Stimulated activated CD8-positive, alpha-beta memory T cell treated with anti-CD3 and anti-CD28 coated beads, Interleukin-15, amount 100 ng/mL, for 48 hours (primary cell): ENCODE data around the gene CADM1.

Experiments used
- DNase-seq, 2 donors: peaks; one replicate each; pipeline ENCODE4 v3.0.0-alpha.2; 2020; ENCODE audit warnings: low read depth in 2 of 2

Gene CADM1

DNA sequence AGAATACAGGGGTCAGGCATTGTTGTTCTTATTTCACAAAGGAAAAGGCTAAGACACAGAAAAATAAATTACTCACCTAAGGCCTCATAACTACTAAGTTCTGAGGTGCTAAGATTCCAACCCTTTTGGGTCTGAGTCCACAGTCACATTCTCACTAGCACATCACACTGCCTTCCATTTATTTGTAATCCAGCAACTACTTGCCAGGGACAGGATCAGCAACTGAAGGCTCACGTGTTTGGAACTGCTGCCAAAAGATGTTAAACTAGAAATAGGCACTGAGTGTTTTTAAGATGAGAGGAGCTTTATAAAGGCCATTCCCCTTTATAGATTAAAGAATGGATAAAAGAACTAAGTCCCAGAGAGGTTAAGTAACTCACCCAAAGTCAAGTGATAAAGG is 58.0 kb downstream of the CADM1 start:
- no peak for DNase-seq

- no peak for DNase-seq
Observed at GRCh38 chr11:115444542-115444941, 59.7 kb downstream of the CADM1 start.

GRCh38 chr11:115439969-115440540 is 64.2 kb downstream of the CADM1 start:
- no peak for DNase-seq

- no peak for DNase-seq
Observed at GRCh38 chr11:115439385-115439784, 64.8 kb downstream of the CADM1 start.

GRCh38 chr11:115437902-115438575 is 66.2 kb downstream of the CADM1 start:
- DNase-seq: no peak

DNA sequence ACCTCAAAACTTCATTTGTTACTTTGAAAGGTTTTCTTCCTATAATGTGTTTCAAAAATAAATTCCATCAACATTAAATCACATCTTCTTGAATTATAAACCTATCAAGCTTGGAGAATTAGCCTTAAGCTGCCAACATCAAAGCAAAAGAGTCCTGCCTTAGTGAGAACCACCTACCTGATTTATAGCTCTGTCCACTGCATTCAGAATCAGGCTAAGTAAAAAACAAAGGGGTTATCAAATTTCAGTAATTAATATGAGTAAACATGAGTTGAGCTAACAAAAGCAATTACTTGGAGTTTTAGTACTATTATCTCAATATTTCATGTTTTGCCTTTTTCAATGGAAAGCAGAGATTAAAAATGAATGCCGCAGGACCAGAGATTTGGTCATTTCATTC is 73.9 kb downstream of the CADM1 start:
- DNase-seq: no peak

DNA sequence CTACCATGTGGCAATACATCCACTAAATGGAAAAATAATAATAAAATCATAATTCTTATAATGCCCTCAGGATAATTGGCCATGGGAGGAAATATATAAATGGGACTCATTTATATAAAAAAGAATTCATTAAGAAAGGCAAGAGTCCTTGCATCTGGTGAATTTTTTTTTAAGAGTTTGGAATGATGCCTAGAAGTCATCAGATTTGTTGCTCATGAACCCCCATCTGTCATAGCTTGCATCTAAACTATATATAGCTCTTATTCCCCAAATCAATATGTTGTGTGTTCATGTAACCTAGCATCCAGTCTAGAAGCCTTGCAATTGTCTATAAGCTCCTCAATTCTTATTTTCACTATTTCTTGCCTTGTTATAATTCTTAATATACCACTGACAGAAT is 75.9 kb downstream of the CADM1 start:
- DNase-seq: no peak

DNA sequence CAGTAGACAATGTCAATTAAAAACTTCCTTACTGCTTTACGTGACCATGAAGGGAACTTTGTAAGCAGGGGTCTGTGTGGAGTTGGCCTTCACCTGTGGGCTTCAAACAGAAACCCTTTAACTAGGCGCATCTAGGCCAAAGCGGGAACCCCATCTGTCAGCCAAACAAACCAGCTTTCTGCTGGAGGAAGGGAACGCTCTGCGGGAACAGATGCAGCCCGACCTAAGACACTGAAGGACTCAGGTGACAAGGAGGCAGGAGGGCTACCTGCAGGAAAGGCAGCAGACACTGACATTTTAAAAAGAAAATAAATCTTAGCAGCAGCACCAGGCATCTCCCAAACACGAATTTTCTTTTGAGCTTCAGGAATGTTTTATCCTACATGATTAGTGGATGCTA is 78.4 kb downstream of the CADM1 start:
- no peak for DNase-seq

- no peak for DNase-seq
Observed at GRCh38 chr11:115425250-115425649, 79.0 kb downstream of the CADM1 start.

DNA sequence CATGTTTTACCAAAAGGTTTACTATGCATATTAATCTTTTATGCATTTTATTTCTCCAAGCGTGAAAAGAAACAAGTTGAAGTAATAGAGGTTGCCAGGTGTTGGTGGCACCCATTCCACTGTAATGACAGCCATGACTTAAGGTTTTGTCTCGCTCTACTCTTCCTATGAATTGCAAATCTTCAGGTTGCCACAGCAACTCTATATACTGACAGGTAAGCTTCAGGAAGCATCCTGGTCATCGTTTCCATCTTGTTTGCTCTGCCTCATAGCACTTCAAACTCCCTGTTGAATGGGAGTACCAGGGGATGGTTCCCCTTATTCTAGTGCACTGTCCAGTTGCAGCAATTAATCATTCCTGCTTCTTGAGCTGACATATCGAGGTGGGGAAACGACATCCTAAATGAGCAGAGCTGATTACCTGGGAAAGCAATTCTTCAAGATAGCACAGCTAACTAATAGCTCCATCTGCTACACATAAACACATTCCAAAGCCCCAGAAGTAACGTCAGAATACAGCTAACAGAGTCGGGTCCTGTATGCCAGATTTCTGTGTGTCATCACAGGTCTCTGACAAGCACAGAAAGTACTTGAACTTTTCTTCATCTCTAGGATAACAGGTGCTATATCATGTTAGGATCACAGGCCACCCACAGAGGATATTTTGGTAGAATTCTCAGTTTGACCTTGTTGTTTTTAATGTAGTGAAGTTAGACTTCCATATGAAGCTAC is 80.3 kb downstream of the CADM1 start:
- no peak for DNase-seq

DNA sequence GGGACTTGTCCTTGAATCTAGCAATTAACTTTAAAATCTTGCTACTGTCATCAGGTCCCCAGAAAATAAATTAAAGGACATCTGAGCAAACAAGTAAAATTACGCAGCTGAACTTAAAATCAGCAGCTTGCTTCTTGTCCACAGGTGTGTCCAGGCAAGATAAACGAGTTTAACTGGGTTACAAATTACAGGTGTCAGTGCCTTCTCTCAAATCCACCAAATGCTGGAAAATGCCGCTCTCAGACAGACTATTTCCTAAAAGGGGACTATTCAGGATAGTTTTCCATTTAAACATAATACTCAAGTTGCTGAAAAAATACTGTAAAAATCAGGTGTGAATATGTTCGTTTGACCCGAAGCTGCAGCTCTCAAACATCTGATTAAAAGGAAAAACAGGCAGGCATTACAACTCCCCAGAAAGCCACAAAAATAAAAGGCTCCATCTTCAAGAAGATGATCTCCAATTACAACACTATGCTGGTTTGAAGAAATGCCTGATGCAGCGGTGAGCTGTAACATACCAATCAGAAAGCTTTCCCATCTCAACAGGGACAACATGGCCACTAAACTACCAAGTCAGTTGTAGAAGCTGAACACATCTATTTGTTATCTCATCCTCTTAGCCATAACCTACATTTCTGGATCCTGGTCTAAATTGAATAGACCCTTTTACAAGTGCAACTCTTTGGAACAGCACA is 82.1 kb downstream of the CADM1 start:
- no peak for DNase-seq

GRCh38 chr11:115421352-115421991 is 82.7 kb downstream of the CADM1 start:
- DNase-seq: no peak

- DNase-seq: no peak
Observed at GRCh38 chr11:115420505-115420904, 83.7 kb downstream of the CADM1 start.

- DNase-seq: no peak
Observed at GRCh38 chr11:115418626-115419025, 85.6 kb downstream of the CADM1 start.

GRCh38 chr11:115418081-115418480 is 86.1 kb downstream of the CADM1 start:
- DNase-seq: no peak

GRCh38 chr11:115411120-115411519 is 93.1 kb downstream of the CADM1 start:
- no peak for DNase-seq

- no peak for DNase-seq
Observed at GRCh38 chr11:115409691-115410220, 94.5 kb downstream of the CADM1 start.

DNA sequence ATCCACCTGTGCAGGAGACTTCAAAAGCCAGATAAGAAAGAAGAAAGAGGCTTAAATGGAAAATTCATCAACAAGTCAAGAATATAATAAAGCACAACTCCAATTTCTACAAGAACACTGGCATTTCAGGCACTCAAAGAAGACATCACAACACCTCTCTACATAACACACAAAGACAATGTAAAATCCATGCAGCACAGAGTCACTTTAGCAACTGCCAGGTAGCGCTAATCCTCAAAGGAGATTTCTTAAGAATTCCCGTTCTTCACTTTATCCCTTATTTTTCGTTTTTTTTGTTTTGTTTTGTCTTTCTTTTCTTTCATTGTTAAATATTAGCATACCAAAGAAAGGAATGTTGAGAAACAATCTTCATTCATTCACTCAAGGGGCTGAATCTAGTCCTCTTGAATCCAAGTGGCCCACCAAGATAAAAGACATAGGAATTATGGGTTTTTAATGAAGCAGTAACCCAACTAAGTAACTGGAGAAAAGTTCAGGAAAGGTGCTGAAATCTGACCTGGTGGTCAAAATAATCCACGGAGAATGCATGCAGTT is 95.0 kb downstream of the CADM1 start:
- no peak for DNase-seq

- DNase-seq: no peak
Observed at GRCh38 chr11:115408036-115408921, 95.9 kb downstream of the CADM1 start.

DNA sequence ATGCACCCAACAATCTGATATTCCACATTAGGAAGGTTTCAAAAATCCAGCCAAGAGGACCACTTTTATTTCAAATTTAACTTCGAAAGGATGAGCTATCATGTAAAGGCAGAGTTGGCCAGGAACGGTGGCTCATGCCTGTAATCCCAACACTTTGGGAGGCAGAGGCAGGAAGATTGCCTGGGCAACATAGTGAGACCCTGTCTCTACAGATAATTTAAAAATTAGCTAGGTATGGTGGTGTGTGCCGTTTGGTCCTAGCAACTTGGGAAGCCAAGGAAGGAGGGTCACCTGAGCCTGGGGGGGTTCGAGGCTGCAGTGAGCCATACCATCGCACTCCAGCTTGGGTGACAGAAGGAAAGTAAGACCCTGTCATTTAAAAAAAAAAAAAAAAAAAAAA is 96.7 kb downstream of the CADM1 start:
- DNase-seq: no peak

DNA sequence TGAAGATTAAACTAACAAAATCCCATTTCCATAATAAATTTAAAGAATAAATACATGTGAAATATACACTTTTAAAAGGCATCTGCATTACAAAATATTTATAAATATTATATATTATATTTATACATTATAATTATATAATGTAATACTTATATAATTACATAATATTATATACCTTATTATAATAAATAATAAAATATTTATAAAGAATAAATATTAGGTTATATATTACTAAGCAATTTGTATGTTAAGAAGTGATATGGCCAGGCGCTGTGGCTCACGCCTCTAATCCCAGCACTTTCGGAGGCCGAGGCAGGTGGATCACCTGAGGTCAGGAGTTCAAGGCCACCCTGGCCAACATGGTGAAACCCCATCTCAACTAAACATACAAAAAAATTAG is 97.8 kb downstream of the CADM1 start:
- DNase-seq: no peak
